GM18873 (cell line): ENCODE data around the gene STK24.

Experiments
- ATAC-seq: cut with Tn5 transposase; IDR thresholded peaks from one replicate; pipeline ENCODE4 v1.9.1; 2021; ENCODE audit warnings: mild to moderate bottlenecking, moderate library complexity, moderate number of reproducible peaks; ENCODE audit not compliant: unreplicated experiment, low FRiP score

Gene STK24

DNA sequence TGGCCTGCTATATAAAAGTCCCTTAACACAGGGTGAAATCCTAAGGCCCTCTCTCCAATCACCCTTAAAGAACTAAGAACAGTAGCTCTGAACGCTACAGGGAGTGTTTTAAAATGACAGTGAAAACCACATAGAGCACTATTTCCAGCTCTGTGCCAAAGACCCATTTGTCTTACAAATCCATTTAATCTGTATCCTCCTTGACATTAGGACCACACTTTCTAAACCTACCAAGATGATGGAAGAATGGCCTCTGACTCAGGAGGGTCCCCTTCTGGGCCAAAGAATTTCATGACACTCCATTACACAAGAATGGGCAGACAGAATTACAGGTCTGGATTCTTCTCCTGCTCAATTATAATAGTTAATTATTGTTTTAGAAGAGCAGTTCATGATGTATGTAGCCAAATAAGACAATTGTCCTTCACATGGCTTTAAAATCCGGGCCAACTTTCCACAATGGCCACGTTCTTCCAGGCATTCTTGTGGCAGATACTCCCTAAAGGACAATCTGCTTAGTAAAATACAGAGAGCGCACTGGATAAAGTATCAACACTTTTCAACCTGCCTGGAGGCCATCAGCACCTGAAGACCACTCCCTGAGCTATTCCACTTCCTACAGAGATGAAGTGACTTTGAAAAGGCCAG lies 61.0 kb downstream of the STK24 start:
- ATAC-seq = no peak

GRCh38 chr13:98514288-98514687 lies 62.6 kb downstream of the STK24 start:
- ATAC-seq = no peak

GRCh38 chr13:98513837-98514236 lies 63.1 kb downstream of the STK24 start:
- no peak for ATAC-seq

- no peak for ATAC-seq
Observed at GRCh38 chr13:98512774-98513665, 63.9 kb downstream of the STK24 start.

DNA sequence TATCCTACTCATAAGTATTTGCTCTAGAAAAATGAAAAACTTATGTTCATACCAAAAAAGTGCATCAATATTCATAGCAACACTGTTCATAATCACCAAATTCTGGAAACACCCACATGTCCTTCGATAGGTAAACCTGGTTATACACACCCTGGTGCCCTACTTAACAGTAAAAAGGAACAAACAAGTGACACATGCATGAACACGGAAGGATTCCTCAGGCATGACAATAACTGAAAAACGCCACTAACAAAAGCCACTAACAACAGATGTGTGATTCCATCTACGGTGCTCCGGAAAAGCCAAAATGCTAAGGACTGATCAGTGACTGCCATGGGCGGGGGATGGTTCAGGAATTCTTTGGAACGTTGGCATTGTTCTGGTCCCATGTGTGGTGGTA lies 65.5 kb downstream of the STK24 start:
- ATAC-seq = no peak

GRCh38 chr13:98510156-98510509 lies 66.8 kb downstream of the STK24 start:
- no peak for ATAC-seq

GRCh38 chr13:98509271-98510155 lies 67.4 kb downstream of the STK24 start:
- peak; percentile 53 for ATAC-seq

- no peak for ATAC-seq
Observed at GRCh38 chr13:98508685-98509084, 68.2 kb downstream of the STK24 start.

DNA sequence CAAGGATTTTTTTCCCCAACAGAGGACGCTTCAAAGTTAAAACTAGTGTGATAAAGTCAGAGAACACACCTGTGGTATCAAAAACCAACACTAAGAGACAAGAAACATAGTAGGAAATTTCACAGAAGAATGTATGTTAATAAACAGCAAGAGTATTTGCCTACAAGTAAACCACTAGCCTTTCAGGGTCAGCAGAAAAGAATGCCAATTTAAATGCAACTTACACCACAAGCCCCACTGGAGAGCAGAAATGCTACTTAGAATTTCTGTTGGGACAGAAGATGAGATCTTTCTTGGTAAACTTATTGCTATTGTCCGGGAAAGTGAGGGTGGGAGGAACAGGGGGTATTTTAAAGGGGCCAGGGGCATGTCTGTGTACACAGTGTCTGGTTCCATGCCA lies 68.6 kb downstream of the STK24 start:
- ATAC-seq = no peak

- ATAC-seq = no peak
Observed at GRCh38 chr13:98507282-98507797, 69.6 kb downstream of the STK24 start.

- no peak for ATAC-seq
Observed at GRCh38 chr13:98506728-98507230, 70.1 kb downstream of the STK24 start.

DNA sequence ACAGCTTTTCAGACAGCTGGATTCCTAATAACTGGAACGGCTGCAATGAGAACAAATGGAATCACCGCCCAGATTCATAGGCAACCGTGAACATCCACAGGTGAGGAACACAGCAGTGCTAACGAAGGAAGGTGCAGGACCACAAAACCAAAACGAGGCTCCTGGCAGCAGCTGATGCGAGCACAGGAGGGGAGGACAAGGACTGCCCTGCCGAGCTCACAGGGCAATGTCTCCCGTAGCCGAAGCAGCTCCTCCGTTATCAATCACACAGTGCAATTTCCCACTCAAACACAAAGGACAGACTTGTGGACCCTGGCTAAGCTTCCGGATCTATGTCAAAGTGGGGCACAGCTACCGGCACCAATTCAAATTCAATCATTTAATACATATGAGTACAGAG lies 70.6 kb downstream of the STK24 start:
- ATAC-seq = no peak

- ATAC-seq = no peak
Observed at GRCh38 chr13:98505217-98505616, 71.7 kb downstream of the STK24 start.

DNA sequence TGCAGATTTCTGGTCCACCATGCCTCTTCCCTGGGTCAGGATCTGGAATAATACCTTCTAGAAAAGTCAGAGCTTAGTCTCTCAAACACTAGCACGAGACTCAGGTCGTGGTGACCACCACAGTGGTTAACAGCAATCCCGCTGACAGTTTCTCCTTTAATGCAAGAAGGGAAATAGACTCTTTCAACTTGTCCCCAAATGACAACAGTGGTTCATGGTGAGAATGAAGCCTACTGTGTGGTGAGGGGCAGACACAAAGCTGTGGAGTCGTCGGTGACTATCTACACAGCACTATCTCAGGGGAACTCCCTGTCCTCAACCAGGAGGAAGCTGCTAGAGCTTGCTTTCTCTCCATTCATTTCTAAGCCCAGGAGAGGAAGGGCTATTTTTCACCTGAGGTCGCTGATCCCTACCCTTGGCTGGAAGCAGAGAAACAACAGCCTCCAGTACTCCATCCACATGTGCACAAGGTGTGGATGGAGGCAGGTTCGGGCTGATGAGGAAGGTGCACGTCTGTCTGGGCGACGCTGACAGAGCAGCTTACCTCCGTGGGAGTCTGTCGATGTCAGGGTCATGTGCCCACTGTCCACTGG lies 72.4 kb downstream of the STK24 start:
- ATAC-seq = no peak

DNA sequence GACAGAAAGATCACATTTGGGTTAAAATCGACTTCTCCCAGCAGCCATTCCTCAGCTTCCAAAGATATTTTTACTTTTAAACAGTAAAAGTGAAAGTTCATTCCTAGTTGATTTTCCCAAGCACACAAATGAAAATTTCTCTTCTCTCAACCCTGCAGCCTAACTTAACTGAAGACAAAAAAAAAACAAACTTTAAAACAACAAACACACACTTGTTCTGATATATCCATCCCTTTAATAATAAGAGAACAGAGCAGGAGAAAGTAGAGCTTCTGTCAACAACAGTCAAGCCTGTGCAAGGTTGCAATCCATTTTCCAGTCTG lies 72.9 kb downstream of the STK24 start:
- ATAC-seq = no peak

DNA sequence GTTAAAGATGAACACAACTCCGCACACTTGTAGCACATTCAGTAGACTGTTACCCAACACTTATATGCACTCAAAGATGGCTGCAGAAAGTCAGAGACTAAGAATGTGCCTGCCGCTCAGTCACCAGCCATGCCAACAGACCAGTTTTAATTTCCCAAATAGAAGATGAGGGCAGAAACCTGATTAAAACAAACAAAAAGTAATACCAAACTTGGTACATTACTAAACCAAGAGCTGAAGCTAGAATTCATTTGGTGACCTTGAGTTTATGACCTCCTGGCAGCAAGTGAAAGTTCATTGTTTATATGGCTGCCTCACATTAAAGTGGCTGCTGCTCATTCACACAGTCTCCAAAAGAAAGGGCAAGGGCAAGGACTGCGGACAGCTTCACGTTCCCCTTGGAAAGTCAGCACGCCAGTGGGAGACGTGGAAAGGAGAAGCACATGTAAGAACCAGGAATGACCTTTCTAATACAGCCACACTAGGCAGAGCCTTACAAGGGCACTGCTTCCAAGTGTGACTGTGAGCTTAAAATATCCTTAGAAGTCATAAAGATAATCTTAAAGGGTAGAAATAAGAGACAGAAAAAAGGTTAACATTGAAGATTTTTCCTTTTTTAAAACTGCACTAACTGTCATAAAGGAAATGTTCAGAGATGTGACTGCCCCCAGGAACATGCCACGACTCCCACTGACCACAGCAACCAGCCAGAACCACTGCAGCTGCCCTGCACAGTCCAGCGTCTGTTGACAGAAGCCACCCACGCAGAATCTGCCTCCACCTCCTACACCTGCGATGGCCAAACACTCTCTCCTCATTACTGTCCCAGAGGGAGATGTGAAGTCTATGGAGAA lies 73.5 kb downstream of the STK24 start:
- no peak for ATAC-seq

GRCh38 chr13:98500963-98501421 lies 75.9 kb downstream of the STK24 start:
- ATAC-seq = peak; percentile 61

DNA sequence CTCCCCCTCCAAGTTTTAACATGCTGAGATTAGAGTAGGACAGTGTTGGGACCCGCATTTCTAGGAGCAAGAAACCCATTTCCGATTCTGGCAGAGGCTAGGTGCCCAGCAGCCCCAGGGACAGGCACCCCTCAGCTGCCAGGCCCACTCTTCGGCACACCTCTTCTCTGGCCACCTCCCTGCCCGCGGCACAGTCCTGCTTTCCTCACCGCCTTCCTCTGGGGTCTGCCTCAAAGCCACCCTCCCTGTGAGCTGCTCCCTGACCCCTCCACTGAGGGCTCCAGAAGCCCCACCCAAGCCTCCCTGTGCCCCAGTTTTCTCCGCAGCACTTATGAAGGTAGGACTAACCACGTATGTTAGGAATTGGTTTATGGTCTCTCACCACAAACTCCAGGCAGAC lies 79.9 kb downstream of the STK24 start:
- no peak for ATAC-seq

DNA sequence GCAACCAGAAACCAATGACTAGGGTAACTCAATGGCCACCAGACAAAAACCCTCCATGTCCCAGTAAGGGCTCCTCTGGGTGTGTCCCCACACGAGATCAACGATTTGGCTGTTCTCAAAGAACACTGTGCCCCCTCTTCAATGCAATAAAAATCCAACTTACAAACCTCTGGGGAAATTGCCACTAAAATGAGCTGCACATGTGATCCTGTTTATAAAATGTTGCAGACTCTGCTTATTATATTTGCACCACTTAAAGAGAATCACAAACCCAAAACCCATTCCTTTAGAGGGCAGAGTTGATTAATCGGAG lies 80.5 kb downstream of the STK24 start:
- ATAC-seq = no peak
